ENCODE measurements around the gene OR2T3.

OR2T3 gene

GRCh38 chr1:248521856-248522255 lies 48.7 kb downstream of the OR2T3 start:
- no peak for TF ChIP-seq CTCF (IDR thresholded peaks at IDR 0.05; ENCODE audit: low read depth, low read length)
- H3K4me3 ChIP-seq (ENCODE audit: low read depth, low read length): no peak overlapping the region
- no peak for DNase-seq (ENCODE audit: low read depth, low spot score)
- in situ Hi-C loops (cut with HindIII; ENCODE audit: low sequenced_read_pairs): no loop called here
